ENCODE results near the gene TCF12.

Gene TCF12

GRCh38 chr15:57319226-57319918, 400.9 kb downstream of the TCF12 start:
- TF ChIP-seq NFIC (IDR thresholded peaks at IDR 0.05) (no peak), TCF12 (IDR thresholded peaks at IDR 0.05; ENCODE audit: low read depth) (no peak), EGR1 (IDR thresholded peaks at IDR 0.05) (no peak), REST (IDR thresholded peaks at IDR 0.05; ENCODE audit: low read depth) (no peak), YY1 (IDR thresholded peaks at IDR 0.05; ENCODE audit: low read depth) (no peak)

- TF ChIP-seq USF1 (IDR thresholded peaks at IDR 0.05) (no peak), FOXM1 (IDR thresholded peaks at IDR 0.05; ENCODE audit: borderline replicate concordance, low read depth) (no peak), EP300 (IDR thresholded peaks at IDR 0.05; ENCODE audit: borderline replicate concordance) (no peak), EGR1 (IDR thresholded peaks at IDR 0.05) (no peak), RAD21 (IDR thresholded peaks at IDR 0.05; ENCODE audit: low read depth) (no peak), TCF12 (IDR thresholded peaks at IDR 0.05; ENCODE audit: low read depth) (no peak), ZBTB7A (IDR thresholded peaks at IDR 0.05; ENCODE audit: low read depth) (no peak), TEAD4 (IDR thresholded peaks at IDR 0.05) (no peak), TAF1 (IDR thresholded peaks at IDR 0.05; ENCODE audit: low read depth) (no peak), YY1 (IDR thresholded peaks at IDR 0.05; ENCODE audit: low read depth) (no peak)
These were observed 401.6 kb downstream of the TCF12 start for GRCh38 chr15:57319919-57320560.

GRCh38 chr15:57320631-57321220, 402.3 kb downstream of the TCF12 start:
- no peak for TF ChIP-seq TEAD4 (IDR thresholded peaks at IDR 0.05)
- TF ChIP-seq ZBTB7A (IDR thresholded peaks at IDR 0.05; ENCODE audit: low read depth) = no peak
- TF ChIP-seq CEBPB (IDR thresholded peaks at IDR 0.05) = no peak
- TF ChIP-seq EGR1 (IDR thresholded peaks at IDR 0.05) = no peak
- TF ChIP-seq RAD21 (IDR thresholded peaks at IDR 0.05; ENCODE audit: low read depth) = no peak
- TF ChIP-seq TCF12 (IDR thresholded peaks at IDR 0.05; ENCODE audit: low read depth) = no peak
- no peak for TF ChIP-seq NFIC (IDR thresholded peaks at IDR 0.05)

GRCh38 chr15:57321485-57321884, 403.0 kb downstream of the TCF12 start:
- TF ChIP-seq TCF12 (IDR thresholded peaks at IDR 0.05; ENCODE audit: low read depth) (no peak), TAF1 (IDR thresholded peaks at IDR 0.05; ENCODE audit: low read depth) (no peak), RAD21 (IDR thresholded peaks at IDR 0.05; ENCODE audit: low read depth) (no peak), REST (IDR thresholded peaks at IDR 0.05; ENCODE audit: low read depth) (no peak)

GRCh38 chr15:57321973-57322601, 403.6 kb downstream of the TCF12 start:
- no peak for TF ChIP-seq REST (IDR thresholded peaks at IDR 0.05; ENCODE audit: low read depth)
- no peak for TF ChIP-seq YY1 (IDR thresholded peaks at IDR 0.05; ENCODE audit: low read depth)
- no peak for TF ChIP-seq ZBTB7A (IDR thresholded peaks at IDR 0.05; ENCODE audit: low read depth)
- TF ChIP-seq CREB1 (IDR thresholded peaks at IDR 0.05; ENCODE audit: low read depth) = no peak
